HL-60/S4 treated with phorbol 12-myristate 13-acetate at 8.2 ng/mL for 4 days and 3 days (cell line): ENCODE data around the gene TEDC1.

ENCODE experiments used
- in situ Hi-C: fragments of 300-500 bp; cut with MboI; formaldehyde crosslinking; loops from 2 replicates; pipeline ENCODE4 v1.15.0; 2022; ENCODE audit warnings: low sequenced_read_pairs

TEDC1 gene, protein sequence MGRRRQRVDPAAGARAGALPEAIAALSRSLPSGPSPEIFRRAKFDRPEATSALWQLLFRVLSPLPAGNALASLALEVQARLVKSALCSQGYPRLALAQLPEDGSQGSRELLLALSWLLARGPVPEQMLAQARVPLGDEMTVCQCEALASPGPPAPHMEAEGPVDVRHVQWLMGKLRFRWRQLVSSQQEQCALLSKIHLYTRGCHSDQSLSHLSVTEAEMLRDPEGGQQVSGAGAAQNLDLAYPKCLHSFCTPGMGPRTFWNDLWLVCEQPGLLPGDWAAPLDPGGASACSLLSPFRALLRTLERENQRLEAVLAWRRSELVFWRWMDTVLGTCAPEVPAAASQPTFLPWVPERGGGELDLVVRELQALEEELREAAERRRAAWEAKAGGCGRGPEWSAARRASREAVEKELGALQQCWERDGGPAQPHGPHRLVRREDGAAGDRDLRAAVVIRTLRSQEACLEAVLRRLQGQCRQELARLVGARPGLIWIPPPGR

DNA sequence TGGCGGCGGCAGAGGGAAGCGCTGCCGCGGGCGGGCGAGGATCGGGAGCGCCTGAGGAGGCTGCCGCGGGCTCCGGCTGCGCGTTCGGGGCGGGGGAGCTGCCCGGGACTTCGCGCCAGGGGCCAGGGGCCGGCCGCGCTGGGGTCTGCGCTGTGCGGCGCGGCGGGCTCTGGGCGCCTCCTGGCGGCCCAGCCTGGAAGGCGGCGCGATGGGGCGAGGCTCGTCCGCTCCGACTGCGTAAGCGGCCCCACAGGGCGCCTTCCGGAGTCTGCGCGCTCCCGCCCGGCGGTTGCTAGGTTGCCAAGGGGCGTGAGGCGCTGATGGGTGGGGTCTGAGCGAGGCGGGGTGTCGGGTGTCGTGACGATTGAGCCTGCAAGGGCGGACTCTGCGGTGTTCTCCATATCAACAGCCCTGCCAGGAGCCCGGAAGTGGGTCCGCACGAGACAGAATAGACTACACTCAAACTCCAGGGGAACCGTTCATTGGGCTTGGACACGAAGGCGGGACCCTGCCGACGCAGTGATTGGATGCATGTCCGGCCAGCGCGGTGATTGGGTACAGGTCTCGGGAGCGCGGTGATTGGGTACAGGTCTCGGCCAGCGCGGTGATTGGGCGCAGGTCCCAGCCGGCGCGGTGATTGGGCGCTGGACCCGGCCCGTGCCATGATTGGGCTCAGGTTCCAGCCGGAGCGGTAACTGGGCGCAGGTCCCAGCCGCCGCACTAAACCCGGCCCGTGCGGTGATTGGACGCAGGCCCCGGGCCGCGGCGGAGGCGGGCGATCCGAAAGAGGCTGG, at the start of gene TEDC1:
Gene TEDC1 (plus strand): TSS at position 675 of the 794 bp plus-strand sequence. CDS start 130 bp downstream, outside the sequence.
- in situ Hi-C loops = no loop called here

DNA sequence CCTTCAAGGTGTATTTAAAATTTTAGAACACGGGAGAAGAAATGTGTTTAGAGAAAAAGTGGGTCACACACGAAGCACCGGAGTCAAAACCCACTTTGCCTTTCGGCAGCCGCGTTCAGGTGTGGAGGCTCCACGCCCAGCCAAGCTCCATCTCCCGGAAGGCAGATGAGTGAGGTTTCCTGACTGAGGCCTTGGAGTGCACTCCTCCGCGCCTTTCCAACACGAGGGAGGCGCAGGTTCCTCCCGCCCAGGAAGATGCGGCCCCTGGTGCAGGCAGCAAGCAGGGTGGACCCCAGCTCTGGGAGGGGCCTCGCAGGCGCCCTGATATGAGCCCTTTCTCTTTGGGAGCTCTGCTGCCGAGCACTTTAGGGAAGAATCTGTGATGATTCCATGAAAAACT, 48.9 kb upstream of the TEDC1 start:
- in situ Hi-C loops = no loop called here

DNA sequence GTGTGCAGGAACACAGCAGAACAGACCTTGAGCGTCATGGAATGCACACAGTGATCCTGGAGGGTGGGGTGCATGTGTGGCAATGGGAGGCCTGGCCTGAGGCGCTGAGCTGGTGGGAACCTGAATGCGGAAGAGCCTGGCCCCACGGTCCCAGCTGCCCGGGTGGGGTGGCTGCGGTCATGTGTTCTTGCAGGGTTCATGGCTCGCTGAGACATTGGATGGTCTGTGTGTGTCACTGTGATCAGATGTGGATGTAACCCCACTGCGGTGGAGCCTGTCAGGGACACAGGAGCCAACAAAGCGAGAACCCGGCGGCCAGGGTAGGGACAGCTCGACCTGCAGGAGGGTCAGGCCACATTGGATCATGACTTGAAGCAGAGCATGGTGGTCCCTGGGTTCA, 48.2 kb upstream of the TEDC1 start:
- in situ Hi-C loops = no loop called here

DNA sequence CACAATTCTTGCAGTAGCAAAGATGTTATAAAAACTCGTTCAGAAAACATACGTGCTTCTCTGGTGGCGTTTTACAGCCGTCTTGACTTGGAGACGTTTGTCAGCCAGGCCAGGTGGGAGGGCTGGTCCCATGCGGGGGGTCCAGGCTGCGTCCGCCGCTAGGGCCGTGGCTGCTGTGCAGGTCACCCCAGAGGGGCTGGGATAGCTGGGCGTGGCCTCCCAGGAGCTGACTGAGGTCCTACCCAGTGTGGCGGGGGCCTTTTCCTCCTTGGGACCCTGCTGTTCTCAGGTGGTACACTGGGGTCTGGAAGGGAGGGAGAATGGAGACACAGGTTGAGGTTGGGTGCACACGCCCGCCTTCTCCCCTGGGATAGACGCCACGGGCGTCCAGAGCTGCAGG, 46.2 kb upstream of the TEDC1 start:
- in situ Hi-C loops = no loop called here

DNA sequence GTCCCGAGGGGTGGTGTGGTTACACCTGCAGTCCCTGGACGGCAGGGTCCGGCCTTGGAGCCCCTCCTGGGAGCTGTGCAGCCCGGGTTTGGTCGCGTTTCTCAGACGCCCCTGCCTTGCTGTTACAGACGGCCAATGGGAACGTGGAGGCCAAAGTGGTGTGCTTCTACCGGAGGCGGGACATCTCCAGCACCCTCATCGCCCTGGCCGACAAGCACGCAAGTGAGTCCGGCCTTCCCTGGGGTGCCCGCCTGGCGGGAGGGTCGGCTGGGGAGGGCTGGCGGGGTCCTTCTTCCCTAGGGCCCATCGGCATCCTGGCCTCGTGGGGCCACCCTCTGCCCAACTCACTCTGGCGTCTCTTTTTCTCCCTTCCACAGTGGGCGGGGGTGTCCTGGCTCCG, 45.8 kb upstream of the TEDC1 start:
- in situ Hi-C loops = no loop called here

DNA sequence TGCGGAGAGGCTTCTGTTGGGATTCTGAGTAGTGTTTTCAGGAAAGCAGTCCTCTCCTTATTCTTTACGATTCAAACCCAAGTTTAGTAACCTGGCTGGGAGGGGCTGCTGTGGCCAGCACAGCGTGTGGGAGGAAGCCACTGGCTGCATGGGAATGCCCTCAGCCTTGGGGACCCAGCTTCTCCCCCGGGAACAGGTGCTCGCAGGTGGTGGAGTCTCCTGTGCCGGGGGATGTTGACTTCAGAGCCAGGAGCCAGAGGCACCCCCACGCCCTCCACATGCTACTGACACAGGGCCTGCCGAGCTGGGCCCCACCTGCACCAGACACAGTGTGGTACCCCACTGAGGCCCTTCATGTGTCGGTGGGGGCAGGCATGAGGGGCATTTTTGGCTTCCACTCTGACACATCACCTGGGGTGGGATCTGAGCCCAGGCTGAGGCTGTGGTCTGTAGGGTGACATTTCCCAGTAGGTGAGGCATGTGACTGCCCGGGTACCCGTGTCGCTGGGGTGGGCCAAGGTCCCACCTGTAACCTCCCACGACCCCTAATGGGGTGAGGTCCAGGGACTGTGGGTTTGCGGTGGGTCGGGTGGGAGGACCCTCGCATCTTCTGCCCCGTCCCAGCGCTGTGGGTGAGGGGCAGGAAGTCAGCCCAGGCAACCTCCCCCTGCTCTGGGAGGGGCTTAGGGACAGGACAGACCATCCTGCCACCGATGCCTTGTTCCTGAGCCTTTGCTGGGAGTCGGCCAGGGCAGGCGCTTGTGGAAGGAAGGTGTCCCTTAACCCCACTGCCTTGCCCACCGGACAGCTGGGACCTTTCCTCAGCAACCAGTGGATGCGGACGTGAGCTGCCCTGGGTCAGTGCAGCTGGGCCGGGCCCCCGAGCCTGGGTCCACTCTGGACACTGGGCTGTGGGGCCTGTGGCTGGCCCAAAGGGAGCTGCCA, 44.9 kb upstream of the TEDC1 start:
- in situ Hi-C loops = no loop called here

DNA sequence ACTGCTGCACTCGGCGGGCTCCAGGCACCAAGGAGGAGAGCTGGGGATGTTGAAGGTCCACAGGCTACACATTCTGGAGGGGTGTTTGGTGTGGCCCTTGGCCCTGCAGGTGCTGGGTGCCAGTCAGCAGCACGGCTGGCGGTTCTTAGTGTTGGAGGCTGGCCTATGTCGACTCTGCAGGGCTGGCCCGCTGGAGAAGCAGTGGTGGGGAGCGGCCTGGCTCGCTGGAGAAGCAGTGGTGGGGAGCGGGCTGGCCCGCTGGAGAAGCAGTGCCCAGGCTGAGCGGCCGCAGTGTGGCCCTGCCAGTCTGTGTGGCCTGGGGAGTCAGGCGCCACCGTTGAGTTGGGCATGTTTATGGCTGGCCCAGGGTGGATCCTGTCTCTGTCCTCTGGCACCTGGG, 44.1 kb upstream of the TEDC1 start:
- in situ Hi-C loops = no loop called here

DNA sequence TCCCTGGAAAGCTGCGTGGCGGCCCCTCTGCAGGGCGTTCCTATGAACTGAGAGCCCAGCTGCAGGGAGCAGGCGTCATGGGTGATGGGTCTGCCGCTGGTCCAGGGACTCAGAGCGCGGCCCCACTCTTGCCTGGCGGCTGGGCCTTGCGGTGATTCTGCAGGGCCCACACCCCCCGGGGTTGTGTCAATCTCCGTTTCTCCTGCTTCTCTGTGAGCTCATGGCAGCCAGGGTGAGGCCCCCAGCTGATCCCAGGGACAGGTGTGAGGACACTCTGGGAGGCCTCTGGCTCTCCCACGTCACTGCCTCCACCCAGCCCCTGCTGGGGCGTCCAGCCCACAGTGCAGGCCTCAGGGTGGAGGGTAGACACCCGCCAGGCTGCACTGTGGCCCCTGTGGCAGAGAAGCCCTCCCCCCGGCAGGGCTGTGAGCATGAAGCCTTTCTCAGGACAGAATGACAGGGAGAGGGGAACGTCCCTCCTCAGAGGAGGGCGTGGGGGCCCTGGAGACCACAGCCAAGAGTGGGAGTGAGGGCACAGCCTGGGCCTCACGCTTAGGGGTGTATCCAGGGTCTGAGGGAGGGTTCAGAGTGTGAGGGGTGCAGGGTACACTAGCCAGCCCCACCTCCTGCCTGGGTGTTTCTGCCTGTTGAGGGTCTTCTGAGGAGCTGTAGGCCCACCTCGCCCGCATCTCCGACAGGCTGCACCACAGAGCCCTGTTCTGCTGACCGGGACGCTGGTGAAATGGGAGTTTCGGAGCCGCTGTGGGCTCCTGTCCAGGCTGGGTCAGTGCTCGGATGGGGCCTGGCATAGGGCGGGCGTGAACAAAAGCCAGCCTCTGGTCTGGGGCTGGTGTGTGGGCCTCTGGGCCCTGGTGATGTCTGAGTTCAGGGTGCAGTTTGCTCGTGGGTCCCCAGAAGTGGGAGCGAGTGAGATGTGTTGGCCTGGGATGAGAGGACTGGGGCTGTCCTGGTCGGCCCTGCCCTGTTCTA, 43.1 kb upstream of the TEDC1 start:
- in situ Hi-C loops = no loop called here

DNA sequence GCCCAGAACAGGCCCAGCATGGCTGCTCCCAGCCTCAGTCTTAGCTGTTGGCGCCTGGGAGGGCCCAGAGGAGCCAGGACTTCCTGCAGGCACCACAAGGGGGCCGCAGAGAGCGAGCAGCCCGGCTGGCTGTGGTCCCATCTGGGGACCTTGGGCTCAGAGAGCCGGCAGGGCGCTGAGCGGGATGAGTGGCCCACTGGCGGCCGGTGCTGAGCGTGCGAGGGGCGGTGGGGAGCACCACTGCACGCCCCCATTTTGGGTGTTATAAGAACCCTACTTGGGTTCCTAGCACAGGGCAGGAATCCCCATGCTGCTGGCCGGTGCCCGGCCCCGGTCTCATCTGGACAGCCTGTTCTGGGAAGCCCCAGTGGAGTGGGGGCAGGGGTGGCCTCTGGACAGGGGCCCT, 42.3 kb upstream of the TEDC1 start:
- in situ Hi-C loops = no loop called here

DNA sequence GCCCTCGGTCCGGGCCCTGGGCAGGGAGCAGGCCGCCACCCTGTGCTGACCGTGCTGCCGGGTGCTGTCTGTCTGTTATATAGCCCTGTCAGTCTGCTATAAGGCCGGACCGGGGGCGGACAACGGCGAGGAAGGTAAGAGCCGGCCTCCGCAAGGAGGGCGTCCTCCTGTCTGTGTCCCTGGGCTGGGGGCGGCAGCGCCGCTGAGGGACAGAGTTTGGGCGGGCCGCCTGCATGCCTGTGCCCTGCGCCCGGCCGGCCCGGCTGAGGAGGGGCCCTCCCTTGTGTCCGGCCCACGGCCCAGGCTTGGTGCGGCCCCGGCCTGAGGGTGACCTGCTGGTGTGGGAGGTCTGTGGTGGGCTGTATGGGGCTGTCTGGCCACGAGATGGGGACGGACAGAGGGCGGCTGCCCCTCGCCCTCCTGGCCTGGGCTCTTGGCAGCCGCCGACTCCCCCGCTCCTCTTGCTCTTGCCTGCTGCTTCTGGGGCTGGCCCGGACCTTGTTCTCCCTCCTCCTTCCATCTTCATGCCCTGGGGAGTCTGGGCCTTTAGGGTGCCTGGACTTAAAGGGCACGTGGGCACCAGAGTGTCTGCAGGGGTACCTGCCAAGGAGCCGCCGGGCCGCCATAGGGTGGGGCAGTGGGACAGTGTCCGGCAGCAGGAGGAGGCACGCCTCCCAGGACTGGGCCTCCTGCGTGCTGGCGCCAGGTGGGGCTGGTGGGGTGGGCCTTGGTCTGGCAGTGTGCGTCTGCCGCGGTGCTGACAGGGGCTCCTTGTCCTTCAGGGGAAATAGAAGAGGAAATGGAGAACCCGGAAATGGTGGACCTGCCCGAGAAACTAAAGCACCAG, 41.5 kb upstream of the TEDC1 start:
- in situ Hi-C loops = no loop called here

DNA sequence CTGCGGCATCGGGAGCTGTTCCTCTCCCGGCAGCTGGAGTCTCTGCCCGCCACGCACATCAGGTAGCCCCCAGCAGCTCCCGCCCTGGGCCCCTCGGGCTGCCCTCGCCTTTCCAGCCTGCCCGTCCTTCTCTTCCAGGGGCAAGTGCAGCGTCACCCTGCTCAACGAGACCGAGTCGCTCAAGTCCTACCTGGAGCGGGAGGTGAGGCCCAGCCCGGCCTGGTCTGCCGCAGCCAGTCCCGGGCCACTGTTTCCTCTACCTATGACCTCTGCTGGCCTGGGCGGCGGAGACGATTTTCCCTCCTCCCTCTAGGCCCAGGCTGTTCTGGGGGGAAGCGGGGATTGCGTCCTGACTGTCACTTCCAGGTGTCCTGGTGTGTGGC, 40.9 kb upstream of the TEDC1 start:
- in situ Hi-C loops = no loop called here

DNA sequence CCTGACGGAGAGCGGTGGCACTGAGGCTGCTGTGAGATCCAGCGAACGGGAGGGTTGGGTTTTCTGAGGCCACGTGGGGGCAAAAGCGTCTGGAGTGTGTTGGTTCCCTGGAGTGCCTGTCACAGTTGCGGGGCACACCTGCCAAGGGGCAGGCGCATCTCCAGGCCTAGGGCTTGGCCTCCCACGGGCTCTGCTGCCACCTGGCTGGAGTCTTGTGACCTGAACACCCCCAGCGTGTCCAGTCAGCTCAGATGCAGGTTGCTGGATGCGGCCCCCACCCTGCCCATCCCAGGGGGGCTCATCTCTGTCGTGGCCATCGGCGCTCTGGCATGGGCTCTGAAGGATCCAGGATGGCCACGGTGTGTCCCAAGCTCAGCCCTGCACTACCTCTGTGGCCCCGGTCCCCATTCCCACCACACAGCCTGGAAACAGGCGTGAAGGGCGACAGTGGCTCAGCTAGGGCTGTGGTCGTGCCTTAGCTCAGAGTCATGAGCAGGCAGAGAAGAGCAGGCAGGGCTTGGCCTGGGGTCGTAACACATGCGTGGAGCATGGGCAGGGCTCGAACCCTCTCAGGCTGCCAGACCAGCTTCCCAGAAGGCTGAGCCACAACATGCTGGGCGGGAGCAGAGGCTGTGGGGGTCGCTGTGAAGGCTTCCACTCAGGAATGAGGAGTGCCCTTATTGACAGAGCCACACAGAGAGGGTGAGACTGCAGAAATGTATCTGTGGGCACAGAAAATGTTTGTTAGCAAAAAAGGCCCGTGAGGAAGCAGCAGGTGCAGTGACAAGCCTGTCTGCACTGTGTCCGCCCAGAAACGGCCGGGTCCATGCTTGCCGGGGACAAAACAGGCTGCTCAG, 40.0 kb upstream of the TEDC1 start:
- in situ Hi-C loops = no loop called here

DNA sequence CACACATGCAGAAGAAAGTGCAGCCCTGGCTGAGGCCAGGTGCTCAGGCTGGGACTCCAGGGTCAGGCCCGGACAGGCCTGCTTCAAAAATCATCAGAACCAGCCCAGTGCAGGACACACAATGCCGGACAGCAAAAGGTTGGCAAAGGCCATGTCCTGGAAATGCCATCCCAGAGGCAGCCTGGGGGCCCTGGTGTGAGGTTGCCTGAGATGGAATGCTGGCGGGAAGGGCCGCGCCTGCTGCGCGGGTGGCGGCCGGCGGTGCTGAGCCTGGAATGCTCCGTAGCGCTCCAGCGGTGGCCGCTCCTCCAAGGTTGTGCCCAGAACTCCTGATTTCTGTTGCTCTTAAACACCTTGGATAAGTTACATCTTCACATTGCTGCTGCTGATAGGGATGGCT, 38.1 kb upstream of the TEDC1 start:
- in situ Hi-C loops = no loop called here

DNA sequence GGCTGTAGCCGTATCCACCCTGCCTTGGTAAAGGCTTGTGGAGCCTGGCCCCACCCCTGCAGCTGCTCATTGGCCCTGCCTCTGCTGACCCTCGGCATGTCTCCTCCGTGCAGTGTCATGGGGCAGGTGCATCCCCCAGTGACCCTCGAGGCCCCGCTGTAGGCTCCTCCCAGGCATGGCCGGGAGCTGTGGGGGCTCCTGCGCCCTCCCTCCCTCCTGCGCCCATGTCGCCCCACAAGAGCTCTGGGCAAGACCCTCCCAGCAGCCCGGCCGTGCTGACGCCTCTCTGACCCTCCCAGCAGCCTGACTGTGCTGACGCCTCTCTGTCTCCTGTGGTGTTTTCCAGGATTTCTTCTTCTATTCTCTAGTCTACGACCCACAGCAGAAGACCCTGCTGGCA, 37.2 kb upstream of the TEDC1 start:
- in situ Hi-C loops = no loop called here

DNA sequence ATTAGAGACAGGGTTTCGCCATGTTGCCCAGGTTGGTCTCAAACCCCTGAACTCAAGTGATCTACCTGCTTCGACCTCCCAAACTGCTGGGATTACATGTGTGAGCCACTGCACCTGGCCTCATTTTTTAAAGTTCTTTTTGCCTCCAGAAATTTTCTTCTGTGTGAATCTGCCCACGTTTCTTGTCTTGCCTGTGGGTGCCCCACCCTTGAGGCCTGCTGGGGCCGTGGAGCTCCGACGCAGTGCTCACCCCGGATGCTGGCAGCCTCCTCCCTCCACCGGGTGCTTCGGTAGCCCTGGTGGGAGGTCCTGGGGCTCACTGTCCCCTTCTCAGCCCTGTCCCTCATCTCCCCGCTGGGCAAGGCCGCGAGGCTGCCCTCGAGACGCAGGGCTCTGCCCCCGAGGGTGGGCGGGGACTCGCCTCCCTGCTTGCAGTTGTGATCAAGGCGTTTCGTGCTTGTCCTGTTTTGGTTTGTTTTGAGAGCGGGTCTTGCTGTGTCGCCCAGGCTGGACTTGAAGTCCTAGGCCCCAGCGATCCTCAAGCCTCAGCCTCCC, 35.9 kb upstream of the TEDC1 start:
- in situ Hi-C loops = no loop called here

DNA sequence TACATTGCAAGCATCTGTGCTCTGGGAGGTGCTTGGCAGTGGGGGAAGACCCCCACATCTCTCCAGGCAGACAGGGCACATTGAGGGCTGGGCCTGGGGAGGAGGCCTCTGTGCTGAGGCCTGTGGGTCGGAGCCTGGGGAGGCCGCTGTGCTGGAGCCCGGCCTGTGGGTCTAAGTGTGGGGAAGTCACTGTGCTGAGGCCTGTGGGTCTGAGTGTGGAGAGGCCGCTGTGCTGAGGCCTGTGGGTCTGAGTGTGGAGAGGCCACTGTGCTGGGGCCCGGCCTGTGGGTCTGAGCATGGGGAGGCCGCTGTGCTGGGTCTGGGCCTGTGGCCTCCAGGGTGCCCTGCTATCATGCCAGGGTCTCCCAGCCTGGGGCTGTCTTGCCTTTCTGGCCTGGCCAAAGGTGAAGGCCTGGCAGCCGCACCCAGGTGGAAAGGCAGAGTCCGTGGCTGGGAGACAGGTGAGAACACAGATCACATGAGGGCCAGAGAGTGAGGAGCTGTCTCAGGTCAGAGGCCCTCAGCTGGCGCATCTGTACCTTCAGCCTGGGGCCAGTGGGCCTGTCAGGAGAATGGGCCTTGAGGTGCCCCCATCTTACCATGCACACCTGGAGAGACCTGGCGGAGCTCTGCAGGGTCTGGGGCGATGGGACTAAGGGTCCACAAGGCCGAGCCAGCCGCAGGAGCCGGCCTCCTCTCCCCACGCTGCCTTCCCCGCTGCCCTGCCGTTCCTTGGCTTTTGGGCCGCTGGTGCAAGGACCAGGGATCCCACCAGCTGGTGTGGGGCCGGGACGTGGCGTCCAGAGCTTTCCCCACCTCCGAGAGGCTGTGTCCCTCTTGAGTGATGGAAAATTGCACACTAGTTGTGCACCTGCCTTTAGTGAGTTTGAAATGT, 35.0 kb upstream of the TEDC1 start:
- in situ Hi-C loops = no loop called here
